Stomach (tissue), 4 donors: ENCODE measurements around the gene FN3K.

Source experiments
- EP300 ChIP-seq: sonication (generic); formaldehyde crosslinking; IDR thresholded peaks from one replicate; pipeline ENCODE4 v1.6.1; 2017; ENCODE audit warnings: antibody characterized with exemption
- POLR2A ChIP-seq, 4 donors: fragments of 450-650 bp; IDR thresholded peaks; one replicate each; pipeline ENCODE4 v1.6.1; 2016; ENCODE audit warnings: antibody characterized with exemption in 4 of 4, control low read depth in 2 of 4, mild to moderate bottlenecking in 1 of 4, moderate library complexity in 1 of 4
- TF ChIP-seq, protein P1 (sequence below), 7 experiments: fragments of 450-650 bp in 4 of 7; fragments of 200-600 bp in 3 of 7; sonication (generic) in 3 of 7; IDR thresholded peaks; one replicate each; pipeline ENCODE4 v1.5.1; 2016 to 2019; ENCODE audit warnings: antibody characterized with exemption in 7 of 7, control low read depth in 2 of 7, mild to moderate bottlenecking in 1 of 7

DNA sequence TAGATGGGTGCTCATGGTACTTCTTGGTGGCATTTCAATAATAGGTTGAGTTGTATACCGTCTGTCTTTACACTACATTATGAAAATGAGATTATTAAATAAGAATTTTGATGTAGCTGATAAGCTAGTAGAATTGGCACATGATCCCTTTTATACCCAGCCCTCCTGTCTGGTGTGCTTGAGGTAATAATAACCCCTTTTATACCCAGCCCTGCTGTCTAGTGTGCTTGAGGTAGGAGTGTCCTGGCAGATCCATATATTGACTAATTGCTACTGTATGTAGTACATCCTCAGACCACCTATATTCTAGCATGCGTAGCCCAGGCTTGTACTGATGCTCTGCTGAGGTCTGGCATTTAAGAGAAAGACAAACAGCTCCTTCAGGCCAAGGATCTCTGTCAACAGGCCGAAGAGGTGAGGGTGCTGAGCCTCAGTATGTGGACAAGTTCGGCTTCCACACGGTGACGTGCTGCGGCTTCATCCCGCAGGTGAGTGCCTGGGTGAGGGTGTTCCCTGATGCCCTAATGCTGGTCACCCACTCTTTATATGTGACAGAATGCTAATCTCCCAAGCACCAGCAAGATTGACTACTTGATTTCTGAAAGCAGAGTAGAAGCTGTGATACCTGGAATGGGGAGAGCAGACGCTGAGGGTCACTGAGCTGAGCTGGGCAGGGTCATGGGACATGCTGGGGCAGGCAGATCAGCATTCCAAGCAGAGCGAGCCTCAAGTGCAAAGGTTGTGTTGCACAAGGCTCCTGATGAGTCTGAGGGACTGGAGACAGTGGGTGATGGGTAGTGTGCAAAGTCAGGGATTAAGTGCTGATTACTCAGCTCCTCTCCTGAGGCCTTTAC, 5.7 kb downstream of the FN3K start:
- TF ChIP-seq, protein P1, sequence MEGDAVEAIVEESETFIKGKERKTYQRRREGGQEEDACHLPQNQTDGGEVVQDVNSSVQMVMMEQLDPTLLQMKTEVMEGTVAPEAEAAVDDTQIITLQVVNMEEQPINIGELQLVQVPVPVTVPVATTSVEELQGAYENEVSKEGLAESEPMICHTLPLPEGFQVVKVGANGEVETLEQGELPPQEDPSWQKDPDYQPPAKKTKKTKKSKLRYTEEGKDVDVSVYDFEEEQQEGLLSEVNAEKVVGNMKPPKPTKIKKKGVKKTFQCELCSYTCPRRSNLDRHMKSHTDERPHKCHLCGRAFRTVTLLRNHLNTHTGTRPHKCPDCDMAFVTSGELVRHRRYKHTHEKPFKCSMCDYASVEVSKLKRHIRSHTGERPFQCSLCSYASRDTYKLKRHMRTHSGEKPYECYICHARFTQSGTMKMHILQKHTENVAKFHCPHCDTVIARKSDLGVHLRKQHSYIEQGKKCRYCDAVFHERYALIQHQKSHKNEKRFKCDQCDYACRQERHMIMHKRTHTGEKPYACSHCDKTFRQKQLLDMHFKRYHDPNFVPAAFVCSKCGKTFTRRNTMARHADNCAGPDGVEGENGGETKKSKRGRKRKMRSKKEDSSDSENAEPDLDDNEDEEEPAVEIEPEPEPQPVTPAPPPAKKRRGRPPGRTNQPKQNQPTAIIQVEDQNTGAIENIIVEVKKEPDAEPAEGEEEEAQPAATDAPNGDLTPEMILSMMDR (IDR thresholded peaks at IDR 0.05), result no peak
- TF ChIP-seq EP300, result no peak
- TF ChIP-seq POLR2A (IDR thresholded peaks at IDR 0.05), result no peak
